ENCODE data around the gene MEMO1. TPM values are rescaled to one million over a fixed set of nuclear protein-coding genes. Genes with fewer than 3 reads are reported as not detected.
"Not testable (repeated sequence)": the region's sequence is repeated elsewhere in the genome, so short reads cannot be mapped to it uniquely, and the experiment has no call there.

Gene MEMO1
- total RNA-seq, 1 experiment from 2014 or later: 85.8 TPM

DNA sequence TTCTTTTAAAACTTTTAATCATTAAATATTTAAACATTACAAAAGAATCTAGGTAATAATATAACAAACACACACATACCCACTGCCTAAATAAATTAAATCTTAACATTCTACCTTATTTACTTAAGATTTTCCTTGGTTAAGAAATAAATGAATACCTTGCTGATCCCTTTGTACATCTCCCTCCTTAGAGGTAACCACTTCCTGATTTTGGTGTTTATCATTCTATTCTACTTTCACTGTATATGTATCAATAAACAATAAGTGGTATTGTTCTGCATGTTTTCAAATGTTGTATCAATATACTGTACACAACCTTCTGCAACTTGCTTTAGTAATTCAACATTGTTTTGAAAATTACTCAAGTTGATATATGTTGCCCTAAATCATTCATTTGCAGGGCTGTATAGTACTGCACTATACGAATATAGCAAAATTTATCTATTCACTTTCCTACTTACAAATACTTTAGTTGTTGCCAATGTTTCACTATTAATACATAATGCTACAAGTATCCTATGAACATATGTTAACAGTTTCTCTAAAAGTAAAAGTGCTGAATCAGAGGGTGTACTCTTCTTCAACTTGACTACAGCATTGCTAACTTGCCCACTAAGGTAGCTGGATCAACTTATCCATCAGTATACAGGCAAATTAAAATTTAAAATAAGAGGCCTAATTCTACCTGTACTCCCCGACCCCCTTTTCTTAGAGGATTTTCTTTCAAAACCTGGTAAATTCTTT is 65.8 kb downstream of the MEMO1 start:
- Histone ChIP-seq H3K36me3 (peaks cover 12% of the 10 kb centered on the region), H3K4me3 (no peak overlapping the region), H3K9me3 (no peaks in the 10 kb centered on the region), H3K27me3 (no peaks in the 10 kb centered on the region)
- DNase-seq: no peak

DNA sequence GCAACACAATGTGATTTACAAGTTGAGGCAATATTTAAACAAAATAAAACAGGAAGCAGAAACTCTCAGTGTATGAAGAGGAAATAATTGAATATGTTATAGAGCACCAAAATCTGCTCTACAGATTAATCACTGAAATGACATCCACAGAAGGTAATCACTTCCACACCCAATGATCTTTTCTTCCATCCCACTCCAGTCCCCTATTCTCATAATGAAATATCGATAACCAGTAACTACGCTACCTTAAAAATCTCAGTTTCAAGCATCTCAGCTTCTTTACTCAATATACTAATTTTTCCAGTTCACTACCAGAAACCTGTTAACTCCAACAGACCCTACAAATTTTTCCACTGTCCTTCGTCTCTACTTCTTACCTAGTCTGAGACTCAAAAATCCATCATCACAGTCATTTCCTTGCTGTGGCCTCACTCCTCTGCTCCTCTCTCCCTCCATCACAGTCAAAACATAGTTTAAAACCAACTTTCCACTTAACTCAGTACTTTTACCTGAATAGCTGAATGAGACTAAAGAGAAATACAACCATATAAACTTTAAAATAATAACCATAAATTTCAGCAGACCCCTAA is 67.1 kb downstream of the MEMO1 start:
- H3K27me3 ChIP-seq: no peaks in the 10 kb centered on the region
- no peak for DNase-seq
- H3K36me3 ChIP-seq: peaks cover 12% of the 10 kb centered on the region
- H3K4me3 ChIP-seq: no peak overlapping the region
- H3K9me3 ChIP-seq: no peaks in the 10 kb centered on the region

DNA sequence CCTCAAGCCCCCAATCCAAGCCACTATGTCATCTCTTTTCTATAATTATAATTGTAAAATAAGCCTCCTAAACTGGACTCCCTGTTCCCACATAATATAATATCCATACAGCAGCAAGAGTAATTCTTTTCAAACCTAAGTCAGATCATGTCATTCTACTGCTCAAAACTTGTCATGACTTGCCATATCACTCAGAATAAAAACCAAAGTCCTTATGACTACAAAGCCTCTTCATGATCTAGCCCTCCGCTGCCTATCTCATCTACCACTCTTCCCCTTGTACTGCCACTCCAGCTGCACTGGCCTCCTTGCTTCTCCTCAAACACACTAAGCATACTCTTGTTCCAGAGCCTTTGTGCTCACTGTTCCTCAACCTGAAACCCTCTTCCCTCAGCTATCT is 69.9 kb downstream of the MEMO1 start:
- Histone ChIP-seq H3K9me3 (no peaks in the 10 kb centered on the region), H3K27me3 (no peaks in the 10 kb centered on the region), H3K4me3 (no peak overlapping the region), H3K36me3 (peaks cover 9% of the 10 kb centered on the region)
- no peak for DNase-seq

DNA sequence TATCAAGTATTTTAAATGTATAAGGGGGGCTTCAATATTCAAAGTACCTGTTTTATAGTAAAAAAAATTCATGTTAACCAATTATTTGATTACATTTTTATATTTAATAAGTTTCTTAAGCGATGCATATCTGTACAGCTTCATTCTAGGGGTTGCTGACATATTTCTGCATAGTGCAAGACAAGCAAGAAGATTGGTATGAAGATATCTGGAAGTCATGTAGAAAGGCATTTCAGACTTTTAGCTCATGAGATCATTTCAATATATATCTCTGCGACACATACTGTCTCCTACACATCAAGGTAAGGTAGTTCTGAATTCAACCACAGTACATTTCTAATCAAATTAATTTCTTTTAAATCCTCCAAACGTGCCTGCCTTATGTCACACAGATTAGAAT is 73.1 kb downstream of the MEMO1 start:
- H3K27me3 ChIP-seq: no peaks in the 10 kb centered on the region
- no peaks in the 10 kb centered on the region for H3K9me3 ChIP-seq
- peaks cover 7% of the 10 kb centered on the region for H3K36me3 ChIP-seq
- H3K4me3 ChIP-seq: no peak overlapping the region
- DNase-seq: no peak

DNA sequence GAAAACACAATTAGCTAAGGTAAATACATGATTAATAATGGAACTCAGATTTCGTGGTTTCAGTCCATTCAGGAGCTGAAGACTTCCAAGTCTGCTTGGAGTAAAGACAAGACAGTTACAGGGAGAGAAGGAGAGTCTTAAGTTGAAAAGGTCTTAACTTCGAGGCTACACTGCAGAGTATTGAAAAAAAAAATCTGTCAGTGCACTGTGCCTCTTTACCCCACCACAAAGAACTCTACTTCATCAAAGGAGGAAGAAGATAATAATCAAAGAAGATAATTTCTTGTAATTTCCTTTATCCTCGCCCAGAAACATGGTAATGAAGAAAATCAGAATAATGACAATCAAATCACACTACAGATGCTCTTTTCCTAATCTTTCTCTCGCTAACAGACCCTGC is 75.4 kb downstream of the MEMO1 start:
- H3K36me3 ChIP-seq: no peaks in the 10 kb centered on the region
- DNase-seq: no peak
- no peaks in the 10 kb centered on the region for H3K27me3 ChIP-seq
- no peaks in the 10 kb centered on the region for H3K9me3 ChIP-seq
- no peak overlapping the region for H3K4me3 ChIP-seq

DNA sequence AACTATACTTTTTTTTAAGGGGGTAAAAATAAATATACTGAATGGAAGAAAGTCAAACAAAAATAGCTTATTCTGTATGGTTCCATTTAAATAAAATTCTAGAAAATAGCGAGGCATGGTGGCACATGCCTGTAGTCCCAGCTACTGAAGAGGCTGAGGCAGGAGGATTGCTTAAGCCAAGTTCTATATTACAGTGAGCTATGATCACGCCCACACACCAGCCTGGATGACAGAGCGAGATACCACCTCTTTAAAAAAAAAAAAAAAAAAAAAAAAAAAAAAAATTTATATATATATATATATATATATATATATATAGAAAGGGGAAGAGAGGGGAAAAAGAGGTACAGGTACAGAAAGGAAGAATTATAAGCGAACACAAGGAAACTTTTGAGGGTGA is 77.7 kb downstream of the MEMO1 start:
- Histone ChIP-seq H3K36me3 (no peaks in the 10 kb centered on the region), H3K9me3 (no peaks in the 10 kb centered on the region), H3K4me3 (no peak overlapping the region), H3K27me3 (no peaks in the 10 kb centered on the region)
- DNase-seq: no peak

DNA sequence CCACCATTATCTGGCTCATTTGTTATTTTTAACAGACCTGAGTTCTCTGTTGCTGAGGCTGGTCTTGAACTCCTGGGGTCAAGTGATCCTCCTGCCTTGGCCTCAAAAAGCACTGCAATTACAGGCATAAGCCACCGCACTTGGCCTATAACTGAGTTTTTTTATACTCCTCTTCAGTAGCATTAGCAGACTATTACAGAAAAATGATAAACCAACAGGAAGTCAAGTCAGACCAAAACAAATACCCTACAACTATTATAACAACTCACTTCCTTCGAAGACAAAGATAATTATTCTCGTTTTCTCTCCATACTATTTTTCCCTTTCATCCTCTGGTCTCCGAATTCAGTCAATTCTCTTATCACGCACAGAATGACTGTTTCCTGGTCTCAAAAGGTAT is 78.2 kb downstream of the MEMO1 start:
- Histone ChIP-seq H3K4me3 (no peak overlapping the region), H3K36me3 (0 out of 2 replicates have a peak, but pooled peaks cover 2% of the 10 kb centered on the region), H3K9me3 (no peaks in the 10 kb centered on the region), H3K27me3 (no peaks in the 10 kb centered on the region)
- DNase-seq: no peak

DNA sequence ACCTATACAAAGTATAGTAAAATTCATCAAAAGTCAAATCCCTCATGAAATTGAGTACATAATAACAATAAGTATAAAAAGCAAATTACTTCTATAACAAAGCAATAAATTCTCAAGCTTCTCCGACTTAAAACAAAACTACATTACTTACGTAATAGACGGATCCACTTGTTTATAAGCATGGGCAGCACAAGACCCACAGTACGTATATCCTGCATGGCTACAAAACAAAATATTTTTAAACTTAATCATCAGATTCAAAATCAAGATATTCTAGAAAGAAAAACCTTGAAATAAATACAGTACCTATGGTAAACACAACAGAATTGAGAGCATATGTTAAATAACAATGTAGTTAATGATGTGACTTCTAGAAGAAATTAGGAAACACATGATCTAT is 78.9 kb downstream of the MEMO1 start:
- H3K36me3 ChIP-seq: 0 out of 2 replicates have a peak, but pooled peaks cover 2% of the 10 kb centered on the region
- DNase-seq: no peak
- no peaks in the 10 kb centered on the region for H3K27me3 ChIP-seq
- H3K4me3 ChIP-seq: no peak overlapping the region
- no peaks in the 10 kb centered on the region for H3K9me3 ChIP-seq

DNA sequence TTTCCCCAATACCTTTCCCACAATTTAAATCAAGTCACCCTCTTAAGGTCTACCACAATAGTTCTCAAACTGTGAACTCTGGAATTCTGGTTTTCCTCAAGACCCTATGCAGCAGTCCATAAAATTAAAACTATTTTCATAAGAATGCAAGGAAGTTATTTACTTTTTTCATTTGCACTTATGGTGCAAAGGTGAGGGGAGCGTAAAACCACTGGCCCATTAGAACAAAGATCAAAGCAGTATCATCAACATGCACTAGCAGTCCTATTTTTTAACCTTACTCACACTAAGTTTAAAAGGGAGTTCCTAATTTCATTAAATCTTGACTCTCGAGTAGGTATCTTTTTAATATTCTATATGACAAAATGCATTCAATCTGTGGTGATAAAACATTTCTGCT is 85.3 kb downstream of the MEMO1 start:
- Histone ChIP-seq H3K4me3 (no peak overlapping the region), H3K36me3 (peaks cover 9% of the 10 kb centered on the region; the same call in 1 of the 2 replicates), H3K9me3 (no peaks in the 10 kb centered on the region), H3K27me3 (no peaks in the 10 kb centered on the region)
- DNase-seq: no peak

DNA sequence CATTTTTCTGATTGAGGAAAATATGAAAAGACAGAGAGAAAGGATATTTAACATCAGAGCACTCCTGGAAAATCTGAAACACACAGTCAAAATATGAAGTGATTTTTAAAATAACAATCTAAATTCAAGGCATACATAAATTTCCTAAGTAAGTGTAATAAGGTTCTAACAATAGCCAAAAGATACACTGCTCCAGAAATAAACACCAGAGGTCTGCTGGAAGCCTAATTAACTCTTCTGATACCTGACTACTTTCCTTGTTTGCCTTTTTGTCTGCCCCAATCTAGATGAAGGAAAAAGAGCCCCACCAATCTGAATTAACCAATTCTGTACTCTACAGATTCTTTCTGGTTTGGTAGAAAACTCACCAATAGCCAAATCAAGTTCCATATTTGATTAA is 87.1 kb downstream of the MEMO1 start:
- H3K36me3 ChIP-seq: peaks cover 9% of the 10 kb centered on the region; the same call in 1 of the 2 replicates
- H3K4me3 ChIP-seq: no peak overlapping the region
- no peaks in the 10 kb centered on the region for H3K9me3 ChIP-seq
- no peaks in the 10 kb centered on the region for H3K27me3 ChIP-seq
- DNase-seq: no peak

DNA sequence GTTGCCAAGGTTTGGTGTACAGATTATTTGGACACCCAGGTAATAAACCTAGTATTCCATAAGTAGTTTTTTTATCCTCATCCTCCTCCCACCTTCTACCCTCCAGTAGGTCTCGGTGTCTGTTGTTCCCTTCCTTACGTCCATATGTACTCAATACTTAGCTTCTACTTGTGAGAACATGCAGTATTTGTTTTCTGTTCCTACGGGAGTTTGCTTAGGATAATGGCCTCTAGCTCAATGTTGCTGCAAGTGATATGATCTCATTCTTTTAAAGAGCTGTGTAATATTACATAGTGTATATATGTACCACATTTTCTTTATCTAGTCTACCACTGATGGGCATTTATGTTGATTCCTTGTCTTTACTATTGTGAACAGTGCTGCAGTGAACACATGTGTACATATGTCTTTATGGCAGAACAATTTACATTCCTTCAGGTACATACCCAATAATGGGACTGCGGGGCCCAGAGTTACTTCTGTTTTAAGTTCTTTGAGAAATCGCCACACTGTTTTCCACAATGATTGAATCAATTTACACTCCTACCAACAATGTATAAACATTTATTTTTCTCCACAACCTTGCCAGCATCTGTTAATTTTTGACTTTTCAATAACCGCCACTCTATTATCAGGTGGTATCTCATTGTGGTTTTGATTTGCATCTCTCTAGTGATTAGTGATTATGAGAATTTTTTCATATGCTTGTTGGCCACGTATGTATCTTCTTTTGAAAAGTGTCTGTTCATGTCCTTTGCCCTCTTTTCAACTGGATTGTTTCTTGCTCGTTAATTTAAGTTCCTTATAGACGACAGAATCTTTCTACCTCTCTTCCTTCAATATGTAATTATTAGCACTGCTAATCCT is 88.0 kb downstream of the MEMO1 start:
- no peak overlapping the region for H3K4me3 ChIP-seq
- DNase-seq: no peak
- H3K27me3 ChIP-seq: no peaks in the 10 kb centered on the region
- H3K9me3 ChIP-seq: no peaks in the 10 kb centered on the region
- peaks cover 10% of the 10 kb centered on the region; the same call in 1 of the 2 replicates for H3K36me3 ChIP-seq

DNA sequence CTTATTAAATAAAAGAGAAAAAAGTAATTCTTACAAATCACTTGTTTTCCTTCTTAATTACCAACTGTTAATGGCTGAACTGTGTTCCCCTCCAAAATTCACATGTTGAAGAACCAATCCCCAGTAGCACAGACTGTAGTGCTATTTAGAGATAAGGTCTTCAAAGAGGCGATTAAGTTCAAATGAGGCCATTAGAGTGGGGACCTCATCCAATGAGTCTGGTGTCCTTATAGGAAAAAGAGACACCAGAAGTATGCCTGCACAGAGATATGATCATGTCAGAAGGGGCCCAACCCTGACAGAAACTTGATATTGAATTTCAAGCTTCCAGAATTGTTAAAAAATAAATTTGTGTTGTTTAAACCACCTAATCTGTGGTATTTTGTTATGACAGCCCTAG is 89.8 kb downstream of the MEMO1 start:
- Histone ChIP-seq H3K4me3 (no peak overlapping the region), H3K36me3 (peaks cover 11% of the 10 kb centered on the region; the same call in 1 of the 2 replicates), H3K27me3 (no peaks in the 10 kb centered on the region), H3K9me3 (no peaks in the 10 kb centered on the region)
- no peak for DNase-seq

DNA sequence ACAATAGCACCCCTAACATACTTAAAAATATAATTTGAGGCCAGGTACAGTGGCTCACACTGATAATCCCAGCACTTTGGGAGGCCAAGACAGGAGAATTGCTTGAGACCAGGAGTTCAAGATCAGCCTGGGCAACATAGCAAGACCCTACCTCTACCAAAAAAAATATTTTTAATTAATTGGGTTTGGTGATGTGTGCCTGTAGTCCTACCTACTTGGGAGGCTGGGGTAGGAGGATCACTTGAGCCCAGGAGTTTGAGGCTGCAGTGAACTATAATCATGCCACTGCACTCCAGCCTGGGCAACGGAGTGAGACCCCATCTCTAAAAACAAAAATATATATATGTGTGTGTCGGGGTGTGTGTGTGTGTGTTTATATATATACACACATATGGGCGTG is 91.3 kb downstream of the MEMO1 start:
- no peaks in the 10 kb centered on the region for H3K27me3 ChIP-seq
- H3K9me3 ChIP-seq: no peaks in the 10 kb centered on the region
- H3K4me3 ChIP-seq: no peak overlapping the region
- peaks cover 6% of the 10 kb centered on the region; the same call in 1 of the 2 replicates for H3K36me3 ChIP-seq
- no peak for DNase-seq

DNA sequence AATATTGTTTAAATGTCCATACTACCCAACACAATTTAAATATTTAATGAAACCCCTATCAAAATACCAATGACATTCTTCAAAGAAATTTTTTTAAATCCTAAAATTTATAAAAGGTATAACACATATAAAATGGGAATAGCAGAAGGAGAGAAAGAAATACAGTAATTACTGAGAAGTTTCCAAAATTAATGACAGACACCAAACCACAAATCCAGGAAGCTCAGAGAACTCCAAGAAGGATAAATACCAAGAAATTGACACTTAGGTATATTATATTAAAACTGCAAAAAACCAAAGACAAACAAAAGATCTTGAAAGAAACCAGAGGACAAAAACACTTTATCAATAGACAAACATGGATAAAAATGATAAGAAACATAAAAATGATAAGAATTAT is 101.1 kb downstream of the MEMO1 start:
- Histone ChIP-seq H3K9me3 (no peaks in the 10 kb centered on the region), H3K4me3 (no peak overlapping the region), H3K27me3 (no peaks in the 10 kb centered on the region), H3K36me3 (peaks cover 16% of the 10 kb centered on the region)
- no peak for DNase-seq

DNA sequence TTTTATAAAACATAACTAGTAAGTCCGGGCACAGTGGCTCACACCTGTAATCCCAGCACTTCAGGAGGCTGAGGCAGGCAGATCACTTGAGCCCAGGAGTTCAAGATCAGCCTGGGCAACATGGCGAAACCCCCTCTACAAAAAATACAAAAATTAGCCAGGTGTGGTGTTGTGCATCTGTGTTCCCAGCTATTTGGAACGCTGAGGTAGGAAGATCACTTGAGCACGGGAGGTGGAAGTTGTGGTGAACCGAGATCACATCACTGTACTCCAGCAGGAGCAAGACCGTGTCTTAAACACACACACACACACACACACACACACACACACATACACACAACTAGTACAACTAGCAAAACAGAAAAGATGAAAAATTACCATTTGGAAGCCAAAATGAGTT is 103.3 kb downstream of the MEMO1 start:
- not testable (repeated sequence) for H3K27me3 ChIP-seq, H3K9me3 ChIP-seq, DNase-seq, H3K4me3 ChIP-seq
- peaks cover 13% of the 10 kb centered on the region for H3K36me3 ChIP-seq

DNA sequence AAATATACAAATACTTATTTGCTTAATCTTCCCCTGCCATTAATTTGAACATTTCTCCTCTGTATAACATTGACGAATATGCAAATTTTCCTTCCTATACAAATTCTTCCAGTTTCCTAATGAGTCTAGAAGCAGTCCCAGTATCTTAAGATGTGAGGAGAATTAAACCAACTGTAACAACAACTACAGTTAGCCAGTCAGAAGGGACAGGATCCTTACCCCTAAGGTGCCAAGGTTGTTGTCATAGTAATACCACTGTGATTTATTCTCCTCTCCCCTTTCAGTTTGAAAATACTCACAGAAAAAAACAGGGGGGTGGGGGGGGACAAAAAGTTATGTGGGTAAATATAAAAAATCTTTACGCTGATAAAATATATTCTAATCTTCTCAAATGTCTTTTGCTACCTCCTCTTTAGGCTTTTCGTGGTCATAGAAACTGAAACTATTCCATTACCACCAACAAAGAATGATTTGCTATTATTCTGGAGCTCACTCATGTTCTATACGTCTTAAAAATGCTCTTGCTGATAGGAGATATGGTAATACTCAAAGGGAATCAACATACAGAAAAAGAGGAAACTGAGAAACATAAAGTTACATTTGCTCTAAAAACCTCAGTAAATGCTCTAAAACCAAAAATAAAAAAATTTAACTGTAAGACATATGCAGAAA is 107.6 kb downstream of the MEMO1 start:
- H3K4me3 ChIP-seq: no peak overlapping the region
- peaks cover 10% of the 10 kb centered on the region for H3K9me3 ChIP-seq
- H3K36me3 ChIP-seq: peaks cover 21% of the 10 kb centered on the region
- H3K27me3 ChIP-seq: no peaks in the 10 kb centered on the region
- DNase-seq: no peak

DNA sequence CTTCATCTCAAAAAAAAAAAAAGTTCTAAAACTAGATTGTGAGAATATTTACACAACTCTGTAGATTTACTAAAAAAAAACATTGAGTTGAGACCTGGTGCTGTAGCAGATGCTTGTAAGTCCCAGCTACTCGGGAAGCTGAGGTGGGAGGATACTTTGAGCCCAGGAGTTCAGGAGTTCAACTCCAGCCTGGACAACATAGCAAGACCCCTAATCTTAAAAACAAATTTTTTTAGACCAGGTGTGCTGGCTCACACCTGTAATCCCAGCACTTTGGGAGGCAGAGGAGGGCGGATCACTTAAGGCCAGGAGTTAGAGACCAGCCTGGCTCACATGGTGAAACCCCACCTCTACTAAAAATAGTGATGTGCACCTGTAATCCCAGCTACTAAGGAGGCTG is 108.9 kb downstream of the MEMO1 start:
- peaks cover 18% of the 10 kb centered on the region for H3K9me3 ChIP-seq
- H3K4me3 ChIP-seq: no peak overlapping the region
- H3K36me3 ChIP-seq: peaks cover 23% of the 10 kb centered on the region
- H3K27me3 ChIP-seq: no peaks in the 10 kb centered on the region
- DNase-seq: no peak

Data from MG63 (cell line).